GM19452 (cell line): ENCODE data around the gene CEP120.
"Not testable (repeated sequence)": the region's sequence is repeated elsewhere in the genome, so short reads cannot be mapped to it uniquely, and the experiment has no call there.

Experiments used
- ATAC-seq: cut with Tn5 transposase; IDR thresholded peaks from one replicate; pipeline ENCODE4 v1.9.1; 2021; ENCODE audit not compliant: unreplicated experiment

CEP120 gene

GRCh38 chr5:123423278-123424149 is at the start of gene CEP120:
TSS of gene CEP120 (minus strand) at chr5:123423403. CDS start at chr5:123422998, 405 bp downstream.
- ATAC-seq: peak; percentile 98

GRCh38 chr5:123472150-123472924 is 49.1 kb upstream of the CEP120 start:
- ATAC-seq: no peak

- ATAC-seq: no peak
Measured at GRCh38 chr5:123471385-123471784, 48.2 kb upstream of the CEP120 start.

- not testable (repeated sequence) for ATAC-seq
Measured at GRCh38 chr5:123466839-123467238, 43.6 kb upstream of the CEP120 start.

- ATAC-seq: no peak
Measured at GRCh38 chr5:123460296-123460729, 37.1 kb upstream of the CEP120 start.

- ATAC-seq: not testable (repeated sequence)
Measured at GRCh38 chr5:123458994-123459393, 35.8 kb upstream of the CEP120 start.

- no peak for ATAC-seq
Measured at GRCh38 chr5:123456242-123456641, 33.0 kb upstream of the CEP120 start.

GRCh38 chr5:123455640-123456039 is 32.4 kb upstream of the CEP120 start:
- ATAC-seq: peak; percentile 90

GRCh38 chr5:123455095-123455494 is 31.9 kb upstream of the CEP120 start:
- no peak for ATAC-seq

GRCh38 chr5:123454259-123454911 is 31.2 kb upstream of the CEP120 start:
- no peak for ATAC-seq

GRCh38 chr5:123452401-123452800 is 29.2 kb upstream of the CEP120 start:
- ATAC-seq: no peak

GRCh38 chr5:123451047-123451446 is 27.8 kb upstream of the CEP120 start:
- no peak for ATAC-seq

GRCh38 chr5:123450640-123451039 is 27.4 kb upstream of the CEP120 start:
- no peak for ATAC-seq

GRCh38 chr5:123450114-123450513 is 26.9 kb upstream of the CEP120 start:
- ATAC-seq: peak; percentile 15

- ATAC-seq: no peak
Measured at GRCh38 chr5:123449424-123449974, 26.3 kb upstream of the CEP120 start.

- ATAC-seq: no peak
Measured at GRCh38 chr5:123448743-123449142, 25.5 kb upstream of the CEP120 start.

- peak; percentile 86 for ATAC-seq
Measured at GRCh38 chr5:123448017-123448617, 24.9 kb upstream of the CEP120 start.

- no peak for ATAC-seq
Measured at GRCh38 chr5:123444016-123444415, 20.8 kb upstream of the CEP120 start.

- ATAC-seq: no peak
Measured at GRCh38 chr5:123441408-123441807, 18.2 kb upstream of the CEP120 start.

GRCh38 chr5:123440456-123441181 is 17.4 kb upstream of the CEP120 start:
- no peak for ATAC-seq
